GM19395 (cell line): ENCODE results near the gene SLC39A13.

Experiments
- ATAC-seq: cut with Tn5 transposase; IDR thresholded peaks from one replicate; pipeline ENCODE4 v1.9.1; 2021; ENCODE audit warnings: mild to moderate bottlenecking, moderate library complexity; ENCODE audit not compliant: unreplicated experiment

Gene SLC39A13

DNA sequence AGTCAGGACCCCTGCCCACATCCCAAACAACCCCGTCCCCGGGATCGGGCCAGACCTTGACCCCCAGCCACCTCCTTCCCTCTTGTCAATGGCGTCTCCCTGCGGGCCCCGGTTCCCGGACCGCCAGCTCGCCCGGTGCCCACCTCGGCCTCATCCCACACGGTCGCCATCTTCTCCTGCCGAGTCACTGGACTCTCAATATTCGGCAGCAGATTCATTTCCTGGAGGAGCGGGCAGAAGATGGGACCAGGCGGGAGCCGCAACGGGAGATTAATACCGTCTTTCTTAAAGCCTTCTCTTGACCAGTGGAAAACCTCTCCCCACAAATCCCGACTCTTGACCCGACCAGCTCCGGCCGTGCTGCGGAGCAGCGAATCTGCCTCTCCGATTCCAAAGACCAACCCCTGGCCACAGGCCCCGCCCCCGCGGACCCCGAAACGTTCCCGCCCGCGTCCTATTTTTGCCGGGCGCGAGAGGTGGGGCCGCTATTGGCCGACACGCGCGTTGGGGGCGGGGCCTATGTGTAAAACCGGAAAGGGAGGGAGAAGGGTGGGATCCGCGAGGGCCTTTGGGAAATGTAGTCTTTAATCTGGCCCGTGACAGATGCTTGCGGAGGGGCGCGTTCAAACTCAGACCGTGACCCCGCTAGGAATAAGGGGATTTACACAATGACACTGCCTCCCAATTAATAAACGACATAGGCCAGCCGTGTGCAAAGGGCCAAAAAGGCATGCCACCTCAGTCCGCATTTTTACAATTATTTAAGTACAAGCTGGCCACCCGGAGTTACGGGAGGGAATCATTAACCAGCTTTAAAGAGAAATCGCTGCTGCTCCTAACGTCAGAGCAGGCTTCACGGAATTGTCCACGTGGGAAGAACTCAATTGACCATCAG lies 17.9 kb downstream of the SLC39A13 start, which contains the start of gene PSMC3:
Gene PSMC3 (minus strand): TSS at position 378 of the 895 bp plus-strand sequence. CDS start 160 bp downstream, at position 218.
- ATAC-seq = peak; percentile 86

DNA sequence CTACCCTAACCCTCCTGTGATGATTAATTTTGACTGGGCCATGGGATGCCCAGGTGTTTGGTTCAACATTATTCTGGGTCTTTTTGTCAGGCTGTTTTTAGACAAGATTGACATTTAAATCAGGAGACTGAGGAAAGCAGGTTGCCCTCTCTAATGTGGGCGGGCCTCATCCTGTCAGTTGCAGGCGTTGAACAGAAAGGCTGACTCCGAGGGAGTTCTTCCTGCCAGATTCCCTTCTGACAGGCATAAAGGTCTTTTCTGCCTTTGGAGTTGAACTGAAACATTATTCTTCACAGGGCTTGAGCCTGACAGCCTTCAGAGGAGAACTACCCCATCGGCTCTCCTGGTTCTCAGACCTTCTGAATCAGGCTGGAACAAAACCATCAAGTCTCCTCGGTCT lies 22.1 kb downstream of the SLC39A13 start:
- ATAC-seq = no peak

GRCh38 chr11:47431356-47432083 lies 23.1 kb downstream of the SLC39A13 start:
- no peak for ATAC-seq

- ATAC-seq = no peak
These were observed 24.8 kb downstream of the SLC39A13 start for GRCh38 chr11:47433157-47433556.

- no peak for ATAC-seq
These were observed 25.8 kb downstream of the SLC39A13 start for GRCh38 chr11:47434011-47434786.

- no peak for ATAC-seq
These were observed 27.3 kb downstream of the SLC39A13 start for GRCh38 chr11:47435687-47436086.

GRCh38 chr11:47436726-47437125 lies 28.3 kb downstream of the SLC39A13 start:
- ATAC-seq = no peak

- ATAC-seq = no peak
These were observed 28.9 kb downstream of the SLC39A13 start for GRCh38 chr11:47437218-47437745.

- ATAC-seq = no peak
These were observed 29.5 kb downstream of the SLC39A13 start for GRCh38 chr11:47437746-47438418.

- no peak for ATAC-seq
These were observed 30.3 kb downstream of the SLC39A13 start for GRCh38 chr11:47438721-47439120.

DNA sequence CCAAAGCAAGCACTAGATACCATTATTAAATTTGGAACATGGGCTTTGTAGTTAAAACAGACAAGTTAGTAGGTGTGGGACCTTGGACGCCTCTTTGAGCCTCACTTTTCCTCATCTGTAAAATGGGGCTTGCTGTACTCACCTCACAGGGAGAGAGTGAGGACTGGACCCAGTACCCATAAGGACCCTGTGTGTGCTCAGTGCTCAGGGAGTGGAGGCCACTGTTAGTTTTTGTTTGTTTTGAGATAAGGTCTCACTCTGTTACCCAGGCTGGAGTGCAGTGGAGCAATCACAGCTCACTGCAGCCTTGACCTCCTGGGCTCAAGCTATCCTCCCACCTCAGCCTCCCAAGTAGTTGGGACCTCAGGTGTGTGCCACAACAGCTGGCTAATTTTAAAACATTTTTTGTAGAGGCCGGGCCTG lies 31.7 kb downstream of the SLC39A13 start:
- ATAC-seq = no peak

DNA sequence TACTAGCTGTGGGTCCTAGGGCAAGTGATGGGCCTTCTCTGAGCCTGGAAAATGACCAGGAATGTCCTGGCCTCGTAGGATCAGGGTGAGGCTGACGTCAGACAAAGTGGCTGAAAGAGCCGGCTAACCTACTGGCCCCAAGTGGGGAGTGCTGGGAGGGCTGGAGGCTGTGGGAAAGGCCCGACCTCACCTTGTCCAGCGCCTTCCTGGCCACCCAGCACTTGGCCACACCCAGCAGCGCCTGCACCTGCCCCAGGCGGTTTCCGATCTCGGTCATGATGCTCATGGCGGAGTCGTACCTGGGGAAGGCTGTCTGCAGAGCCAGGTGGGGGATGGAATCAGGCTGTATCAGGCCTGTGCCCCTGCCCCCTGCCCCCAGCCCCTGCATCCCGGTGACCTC lies 33.0 kb downstream of the SLC39A13 start:
- no peak for ATAC-seq

DNA sequence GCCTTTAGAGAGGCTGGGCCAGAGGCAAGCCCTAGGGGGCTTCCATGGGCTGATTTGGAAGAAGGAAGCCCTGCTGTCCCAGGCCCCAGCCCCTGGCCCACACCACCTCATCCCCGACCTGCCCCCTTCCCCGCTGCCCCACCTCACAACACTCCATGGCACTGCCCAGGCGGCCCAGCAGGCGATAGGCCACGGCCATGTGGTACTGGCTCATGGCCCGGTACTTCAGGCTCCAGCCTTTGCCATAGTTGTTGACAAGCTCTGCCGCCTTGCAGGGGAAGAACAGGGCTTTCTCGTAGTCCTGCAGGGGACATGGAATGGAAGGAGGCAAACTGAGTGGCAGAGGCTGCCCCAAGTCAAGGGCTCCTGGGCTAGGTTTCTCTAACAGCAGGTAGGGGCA lies 34.1 kb downstream of the SLC39A13 start:
- no peak for ATAC-seq

DNA sequence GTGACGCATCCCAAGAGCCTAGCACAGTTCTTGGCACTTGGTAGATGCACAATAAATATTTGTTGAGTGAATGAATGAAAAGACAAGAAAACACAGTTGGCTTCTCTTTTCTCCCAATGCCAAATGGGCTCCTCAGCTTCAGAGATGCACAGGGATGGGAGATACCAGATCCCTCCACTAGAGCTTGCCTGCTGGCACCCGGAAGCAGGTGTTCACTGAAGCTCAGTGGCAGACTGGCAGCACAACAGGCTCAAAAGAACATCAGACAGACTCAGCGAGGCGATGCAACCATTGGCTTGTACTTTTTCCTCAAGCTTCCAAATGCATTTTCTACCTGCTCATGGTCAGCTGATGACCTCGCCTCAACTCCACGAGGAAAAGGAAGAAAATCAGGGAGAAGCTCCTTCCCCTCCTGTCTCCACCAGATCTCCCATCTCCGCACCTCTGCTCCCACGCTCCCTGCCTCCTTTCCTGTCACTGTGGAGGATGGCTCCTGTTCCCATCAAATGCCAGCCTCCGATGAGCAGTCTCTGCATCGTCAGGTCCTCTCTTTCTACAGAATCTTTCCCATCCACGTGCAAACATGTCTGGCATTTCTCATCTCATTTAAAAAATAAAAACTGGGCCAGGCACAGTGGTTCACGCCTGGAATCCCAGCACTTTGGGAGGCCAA lies 34.8 kb downstream of the SLC39A13 start:
- no peak for ATAC-seq

DNA sequence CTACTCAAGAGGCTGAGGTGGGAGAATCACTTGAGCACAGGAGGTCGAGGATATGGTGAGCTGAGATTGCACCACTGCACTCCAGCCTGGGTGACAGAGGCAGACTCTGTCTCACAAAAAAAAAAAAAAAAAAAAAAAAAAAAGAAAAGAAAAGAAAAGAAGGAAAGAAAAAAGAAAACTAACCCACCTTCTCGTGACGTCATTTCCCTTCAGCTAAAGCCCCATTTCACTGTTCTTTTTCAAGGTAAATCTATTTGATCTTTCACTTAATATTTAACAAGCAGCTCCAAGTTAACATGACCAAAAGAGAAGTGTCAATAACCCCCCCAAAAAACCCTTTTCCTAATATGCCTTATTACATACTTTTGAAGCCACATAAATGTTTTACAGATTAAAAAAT lies 35.4 kb downstream of the SLC39A13 start:
- ATAC-seq = no peak

- ATAC-seq = no peak
These were observed 37.5 kb downstream of the SLC39A13 start for GRCh38 chr11:47445840-47446239.

- ATAC-seq = no peak
These were observed 38.4 kb downstream of the SLC39A13 start for GRCh38 chr11:47446833-47447232.

DNA sequence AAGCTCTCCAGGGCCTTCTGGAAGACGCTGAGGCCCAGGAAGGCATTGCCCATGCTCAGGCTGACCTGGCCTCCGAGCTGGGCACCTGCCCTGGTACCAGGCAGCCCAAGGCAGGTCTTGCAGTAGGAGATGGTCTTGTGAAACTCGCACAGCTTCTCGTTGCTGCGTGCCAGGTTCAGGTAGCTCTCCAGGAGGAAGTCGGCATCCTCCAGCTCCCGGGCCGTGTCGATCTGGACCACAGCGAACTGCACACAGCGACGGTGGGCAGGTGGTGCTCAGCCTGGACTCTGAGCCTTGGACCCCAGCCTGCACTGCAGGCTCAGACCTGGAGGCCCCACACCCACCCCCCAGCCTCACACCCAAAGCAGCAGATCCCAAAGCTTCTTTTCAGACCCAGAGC lies 39.5 kb downstream of the SLC39A13 start:
- no peak for ATAC-seq

DNA sequence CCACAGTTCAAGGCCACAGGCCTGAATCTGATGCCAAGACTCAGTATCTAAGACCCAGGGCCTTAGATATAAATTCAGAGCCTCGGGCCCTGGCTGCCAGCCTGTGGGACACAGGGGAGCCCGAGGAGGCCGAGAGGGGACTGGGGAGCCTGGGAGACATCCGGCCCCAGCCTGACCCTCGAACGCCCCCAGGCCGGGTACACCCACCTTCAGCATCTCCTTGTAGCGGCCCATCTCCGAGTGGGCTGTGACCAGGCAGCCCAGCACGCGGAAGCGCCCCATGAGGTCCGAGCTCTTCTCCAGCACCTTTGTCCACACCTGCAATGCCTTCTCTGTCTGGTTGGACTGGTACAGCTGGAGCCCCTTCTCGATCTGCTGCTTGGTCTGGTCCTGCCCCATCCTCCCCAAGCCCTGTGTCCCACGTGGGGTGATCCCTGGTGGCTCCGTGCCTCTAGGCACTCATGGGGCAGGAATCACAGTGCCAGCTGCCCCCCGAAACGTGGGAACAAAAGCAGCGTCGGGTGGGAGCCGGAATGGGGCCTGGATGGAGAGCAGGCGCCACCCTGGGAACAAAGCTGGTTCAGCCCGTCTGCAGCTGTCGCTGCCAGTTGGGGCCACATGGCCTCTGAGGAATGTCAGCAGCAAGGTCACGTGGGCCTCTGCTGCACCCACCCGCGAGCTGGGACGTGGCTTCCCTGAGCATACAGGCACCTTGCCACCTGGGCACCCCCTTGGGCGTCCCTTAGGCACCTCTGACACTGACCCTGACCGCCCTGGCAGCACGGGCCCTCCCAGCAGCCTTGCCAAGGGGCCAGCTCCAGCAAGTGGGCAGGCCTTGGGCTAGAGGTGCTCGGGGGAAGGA lies 40.4 kb downstream of the SLC39A13 start, which contains the start of gene RAPSN:
Gene RAPSN (minus strand): TSS at position 571 of the 862 bp plus-strand sequence. CDS start 172 bp downstream, at position 399.
- ATAC-seq = no peak
